Brain pericyte (primary cell): ENCODE measurements around the gene MRPL14.
"Not testable (repeated sequence)": the region's sequence is repeated elsewhere in the genome, so short reads cannot be mapped to it uniquely, and the experiment has no call there.

Source experiments
- DNase-seq: peaks from one replicate; pipeline ENCODE4 v3.0.0-alpha.2; 2012; ENCODE audit warnings: low read depth, low spot score

MRPL14 gene

DNA sequence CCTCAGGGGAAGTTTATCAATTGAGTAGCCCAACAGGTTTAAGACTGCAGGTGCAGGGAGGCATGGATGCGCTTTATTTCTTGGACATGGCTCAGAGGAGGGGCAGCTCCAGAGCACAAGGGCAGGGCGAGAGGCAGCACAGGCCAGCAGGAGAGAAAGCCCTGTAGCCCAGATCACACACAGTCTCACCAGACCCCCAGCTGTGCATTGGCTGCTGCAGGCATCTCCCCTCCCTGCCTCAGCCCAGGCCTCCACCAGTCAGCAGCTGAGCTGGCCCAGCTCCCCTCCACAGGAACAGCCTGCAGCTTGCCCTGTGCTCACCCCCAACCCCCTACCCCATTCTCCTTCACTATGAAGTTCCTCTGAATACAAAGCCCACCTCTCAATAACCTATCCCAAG is 24.7 kb downstream of the MRPL14 start:
- DNase-seq = no peak

DNA sequence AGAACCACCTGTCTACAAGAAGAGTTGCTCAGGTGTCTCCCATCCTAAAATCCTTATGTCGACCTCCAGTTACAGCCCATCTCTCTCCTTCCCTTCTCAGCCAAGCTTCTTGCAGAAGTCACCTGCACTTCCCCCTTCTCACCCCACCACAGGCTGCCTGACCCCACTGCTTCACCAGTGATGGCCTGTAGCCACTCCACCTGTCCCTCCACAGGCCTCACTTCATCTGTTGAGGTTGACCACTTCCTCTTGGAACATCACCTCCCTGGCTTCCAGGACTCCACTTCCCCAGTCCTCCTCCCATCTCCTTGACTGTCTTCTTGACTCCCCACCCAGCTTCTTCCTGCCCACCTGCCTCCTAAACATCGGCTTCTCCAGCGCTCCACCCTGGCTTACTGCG is 25.4 kb downstream of the MRPL14 start:
- DNase-seq = no peak

DNA sequence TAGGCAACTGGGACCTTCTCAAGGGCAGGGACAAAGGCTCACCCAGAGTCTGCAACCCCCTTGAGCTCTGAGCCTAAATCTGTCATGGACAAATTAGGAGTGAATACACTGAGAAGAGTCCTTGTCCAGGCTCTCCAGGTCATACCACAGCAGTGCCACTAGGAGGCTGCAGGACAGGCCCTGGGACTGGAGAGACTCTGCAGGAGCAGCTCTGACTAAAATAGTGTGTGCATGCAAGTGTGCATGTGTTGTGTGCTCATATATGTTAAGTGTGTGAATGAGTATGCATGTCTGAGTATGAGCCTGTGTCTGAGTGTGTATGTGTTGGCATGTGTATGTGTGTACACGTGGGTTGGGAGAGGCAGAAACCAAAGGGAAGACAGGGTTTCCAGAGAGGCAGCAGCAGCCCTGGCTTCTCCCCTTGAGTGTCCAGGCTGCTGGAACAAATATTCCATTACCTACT is 27.1 kb downstream of the MRPL14 start:
- no peak for DNase-seq

DNA sequence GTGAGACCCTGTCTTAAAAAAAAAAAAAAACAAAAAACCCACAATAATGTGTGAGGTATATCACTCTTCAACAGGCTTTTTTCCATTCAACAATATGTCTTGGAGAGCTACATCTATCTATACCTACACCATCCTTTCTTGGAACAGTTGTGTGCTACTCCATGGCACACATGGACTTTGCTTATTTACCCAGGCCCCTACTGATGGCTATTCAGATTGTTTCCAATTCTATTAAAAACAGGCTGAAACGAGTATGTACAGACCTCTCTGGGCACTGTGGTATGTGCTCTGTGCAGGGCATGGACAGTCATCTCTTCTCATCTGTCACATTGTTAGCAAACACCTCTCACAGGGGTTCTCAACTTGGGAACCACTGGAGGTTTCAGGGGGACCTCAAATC is 28.1 kb downstream of the MRPL14 start:
- DNase-seq = no peak

DNA sequence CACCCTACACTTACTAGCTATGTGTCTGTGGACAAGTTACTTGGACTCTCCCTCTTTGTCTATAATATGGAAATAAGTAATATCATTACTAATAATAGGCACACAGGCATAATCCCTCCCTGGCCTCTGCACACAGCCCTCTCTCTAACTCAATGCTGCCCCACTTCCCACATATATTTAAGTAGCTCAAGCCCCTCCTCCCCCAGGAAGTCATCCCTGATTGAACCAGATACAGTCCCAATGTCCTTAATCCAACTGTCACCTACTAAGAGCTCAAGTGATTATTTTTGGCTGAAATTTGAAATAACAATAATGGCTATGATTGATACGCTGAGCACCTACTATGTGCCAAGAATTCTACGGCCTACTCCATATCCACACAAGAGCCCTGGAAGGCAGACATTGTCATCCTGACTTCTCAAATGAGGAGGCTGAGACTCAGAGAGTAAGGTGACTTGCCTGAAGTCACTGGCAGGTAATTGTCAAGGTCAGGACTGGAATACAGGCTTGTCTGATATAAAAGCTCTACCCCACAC is 29.4 kb downstream of the MRPL14 start:
- DNase-seq = no peak

DNA sequence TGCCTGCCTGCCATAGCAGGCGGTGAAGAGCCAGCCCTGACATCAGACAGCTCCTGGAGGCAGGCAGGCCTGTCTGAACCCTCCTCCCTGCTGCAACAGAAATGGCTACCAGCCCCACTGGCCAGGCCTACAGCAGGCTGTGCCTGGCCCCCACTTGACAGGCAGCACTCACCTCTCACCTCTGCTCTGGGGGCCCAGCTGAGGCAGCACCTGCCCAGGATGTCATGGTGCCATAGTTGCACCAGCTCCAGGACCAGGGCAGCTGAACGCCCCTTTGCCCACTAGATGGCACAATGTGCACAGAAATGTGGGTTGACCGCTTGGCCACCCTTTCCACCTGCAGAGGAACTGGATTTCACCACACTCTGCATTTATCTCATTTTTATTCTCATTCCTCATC is 30.6 kb downstream of the MRPL14 start:
- DNase-seq = peak; percentile 18

DNA sequence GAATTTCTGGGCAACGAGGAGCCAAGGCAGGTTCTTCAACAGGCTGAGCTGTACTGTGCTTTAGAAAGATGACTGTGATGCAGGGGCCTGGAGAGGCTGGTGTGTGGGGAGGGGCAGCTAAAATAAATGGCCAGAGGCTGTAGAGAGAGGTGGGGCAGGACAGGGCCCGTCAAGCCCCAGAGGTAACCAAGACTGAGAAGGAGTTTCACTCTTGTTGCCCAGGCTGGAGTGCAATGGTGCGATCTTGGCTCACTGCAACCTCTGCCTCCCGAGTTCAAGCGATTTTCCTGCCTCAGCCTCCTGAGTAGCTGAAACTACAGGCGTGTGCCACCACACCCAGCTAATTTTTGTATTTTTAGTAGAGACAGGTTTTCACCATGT is 32.0 kb downstream of the MRPL14 start:
- DNase-seq = not testable (repeated sequence)

DNA sequence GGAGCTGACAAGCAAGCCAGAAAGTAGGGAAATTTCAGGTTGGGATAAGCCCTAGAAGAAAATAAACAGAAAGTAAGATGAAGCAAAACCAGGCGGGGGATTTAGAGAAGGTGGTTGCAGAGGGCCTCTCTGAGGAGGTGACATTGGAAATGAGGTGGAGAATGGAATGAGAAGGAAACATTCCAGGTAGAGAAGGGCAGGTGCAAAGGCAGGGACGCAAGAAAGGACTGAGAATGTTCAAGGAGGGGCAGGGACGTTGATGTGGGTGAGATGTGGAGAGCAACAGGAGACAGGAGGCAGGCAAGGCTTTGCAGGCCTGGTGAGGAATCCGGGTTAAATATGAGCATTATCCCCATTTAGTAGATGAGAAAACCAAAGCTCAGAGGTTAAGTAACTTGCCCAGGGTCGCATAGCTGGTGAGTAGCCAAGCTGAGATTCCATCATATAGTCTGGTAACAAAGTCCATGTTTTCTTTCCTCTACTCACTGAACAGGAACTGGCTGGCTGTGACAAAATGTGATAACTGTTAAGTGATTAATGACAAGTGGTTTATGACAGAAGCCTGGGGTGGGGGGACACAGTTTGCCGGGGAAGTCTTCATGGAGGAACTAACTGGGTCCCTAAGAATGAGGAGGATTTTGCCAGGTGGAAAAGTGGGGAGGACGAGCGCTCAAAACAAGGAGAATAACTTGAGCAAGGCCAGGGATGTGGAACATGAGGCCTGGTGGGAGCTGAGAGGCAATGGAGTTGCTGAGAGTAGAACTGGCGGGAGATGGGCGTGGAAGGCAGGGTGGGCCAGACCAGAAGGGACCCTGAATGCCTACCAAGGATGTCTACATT is 32.6 kb downstream of the MRPL14 start:
- DNase-seq = no peak

DNA sequence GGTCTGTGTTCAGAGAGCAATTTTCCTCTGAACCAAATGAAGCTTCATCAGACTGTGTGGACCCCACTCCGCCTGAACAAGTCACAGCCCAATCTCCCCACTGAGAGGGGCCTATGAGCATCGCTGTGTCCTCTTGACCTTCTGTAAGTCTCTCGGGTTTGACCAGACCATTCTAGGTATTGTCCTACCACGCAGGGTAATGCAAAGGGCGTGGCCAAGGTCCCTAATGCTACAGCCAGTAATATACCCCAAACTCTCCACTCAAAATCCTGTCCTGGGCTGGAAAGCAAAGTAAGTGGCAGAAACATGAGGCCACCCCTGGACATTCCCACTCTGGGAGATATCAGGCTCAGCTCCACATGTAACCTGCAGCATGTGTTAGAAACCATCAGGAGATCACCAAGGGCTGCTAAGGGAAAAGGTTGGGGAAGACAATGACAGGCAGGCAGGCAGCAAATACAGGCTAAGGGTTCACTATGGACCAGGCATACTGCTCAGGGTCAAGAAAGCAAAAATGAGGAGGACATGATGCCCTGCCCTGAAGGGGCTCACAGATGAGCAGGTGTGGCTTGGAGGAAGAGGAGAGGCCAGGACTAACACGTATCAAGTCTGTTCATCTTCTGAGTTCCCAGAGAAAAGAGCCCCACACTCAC is 33.4 kb downstream of the MRPL14 start:
- no peak for DNase-seq

DNA sequence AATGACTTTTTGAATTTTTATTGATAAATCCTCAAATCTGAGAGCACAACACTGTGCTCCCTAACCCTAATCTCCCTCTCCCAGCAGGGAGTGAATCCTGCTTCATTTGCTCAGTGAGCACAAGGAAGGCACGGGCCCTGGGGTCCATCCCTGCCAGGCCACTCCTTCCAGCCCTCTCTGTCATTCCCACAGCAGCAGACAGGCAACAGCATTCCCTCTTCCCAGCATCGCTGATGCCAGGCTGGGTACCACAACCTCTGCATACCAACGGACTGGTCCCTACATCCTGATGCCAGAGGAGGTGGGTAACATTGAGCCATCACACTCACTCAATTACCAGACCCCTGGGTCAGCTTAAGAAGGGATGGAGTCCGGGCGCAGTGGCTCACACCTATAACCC is 34.2 kb downstream of the MRPL14 start:
- no peak for DNase-seq

DNA sequence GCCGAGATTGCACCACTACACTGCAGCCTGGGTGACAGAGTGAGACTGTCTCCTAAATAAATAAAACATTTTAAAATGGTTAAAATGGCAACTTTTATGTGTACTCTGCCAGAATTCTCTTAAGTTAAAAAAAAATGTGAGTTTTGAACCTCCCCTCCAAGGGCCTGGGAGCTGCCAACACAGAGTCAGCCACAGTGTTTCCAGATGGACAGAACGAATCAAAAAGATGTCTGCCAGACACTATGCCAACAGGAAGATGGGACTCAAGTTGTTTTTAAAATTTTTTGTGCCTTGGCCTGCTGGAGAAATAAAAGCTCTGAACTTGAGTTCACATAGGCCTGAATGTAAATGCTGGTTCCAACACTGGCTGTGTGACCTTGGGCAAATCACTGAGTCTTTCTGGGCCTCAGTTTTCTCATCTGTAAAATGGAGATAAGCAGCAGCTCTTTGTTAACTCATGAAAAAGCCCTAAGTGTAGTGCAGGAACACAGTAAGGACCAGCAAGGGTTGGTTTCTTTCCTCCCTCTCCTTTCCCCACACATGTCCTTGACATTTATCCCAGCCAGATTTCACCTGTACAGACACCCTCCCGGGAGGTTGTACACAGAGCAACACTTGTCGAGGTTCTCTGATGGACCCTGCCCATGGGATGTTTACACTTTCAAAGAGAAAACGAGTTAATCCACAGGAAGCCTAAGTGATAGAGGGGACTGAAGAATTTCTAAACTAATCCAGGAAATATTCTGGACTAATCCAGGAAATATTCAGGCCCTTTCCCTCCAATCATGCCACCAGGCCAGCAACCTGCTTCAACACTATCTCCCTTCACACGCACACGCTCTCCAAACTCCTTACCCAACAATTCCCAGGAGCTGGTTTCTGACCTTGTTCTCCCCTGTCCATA is 35.0 kb downstream of the MRPL14 start:
- DNase-seq = no peak

DNA sequence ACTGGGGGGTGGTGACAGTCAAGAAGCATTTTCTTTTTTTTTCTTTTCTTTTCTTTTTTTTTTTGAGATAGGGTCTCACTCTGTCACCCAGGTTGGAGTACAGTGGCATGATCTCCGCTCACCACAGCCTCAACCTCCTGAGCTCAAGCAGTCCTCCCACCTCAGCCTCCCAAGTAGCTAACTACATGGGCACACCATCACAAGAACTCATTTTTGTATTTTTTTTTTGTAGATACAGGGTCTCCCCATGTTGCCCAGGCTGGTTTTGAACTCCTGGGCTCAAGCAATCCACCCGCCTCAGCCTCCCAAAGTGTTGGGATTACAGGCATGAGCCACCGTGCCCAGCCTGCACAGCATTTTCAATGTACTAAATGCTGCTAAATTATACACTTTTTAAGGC is 35.9 kb downstream of the MRPL14 start:
- DNase-seq = not testable (repeated sequence)

DNA sequence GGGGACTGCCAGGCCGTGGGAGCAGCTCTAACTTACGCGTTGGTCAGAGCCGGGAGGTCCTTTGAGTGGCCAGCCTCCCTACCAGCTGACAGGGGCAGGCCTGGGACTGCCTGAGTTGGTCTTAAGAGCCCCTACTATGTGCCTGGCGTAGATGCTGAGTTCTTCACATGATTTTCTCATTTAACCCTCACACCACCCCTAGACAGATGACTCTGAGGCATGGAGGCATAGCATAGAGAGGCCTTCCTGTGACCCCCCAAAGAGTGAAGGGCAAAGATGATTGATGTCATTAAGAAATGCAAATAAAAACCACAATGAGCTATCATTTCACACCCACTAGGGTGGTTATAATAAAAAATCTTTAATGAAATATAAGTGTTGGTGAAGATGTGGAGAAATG is 36.8 kb downstream of the MRPL14 start:
- no peak for DNase-seq

DNA sequence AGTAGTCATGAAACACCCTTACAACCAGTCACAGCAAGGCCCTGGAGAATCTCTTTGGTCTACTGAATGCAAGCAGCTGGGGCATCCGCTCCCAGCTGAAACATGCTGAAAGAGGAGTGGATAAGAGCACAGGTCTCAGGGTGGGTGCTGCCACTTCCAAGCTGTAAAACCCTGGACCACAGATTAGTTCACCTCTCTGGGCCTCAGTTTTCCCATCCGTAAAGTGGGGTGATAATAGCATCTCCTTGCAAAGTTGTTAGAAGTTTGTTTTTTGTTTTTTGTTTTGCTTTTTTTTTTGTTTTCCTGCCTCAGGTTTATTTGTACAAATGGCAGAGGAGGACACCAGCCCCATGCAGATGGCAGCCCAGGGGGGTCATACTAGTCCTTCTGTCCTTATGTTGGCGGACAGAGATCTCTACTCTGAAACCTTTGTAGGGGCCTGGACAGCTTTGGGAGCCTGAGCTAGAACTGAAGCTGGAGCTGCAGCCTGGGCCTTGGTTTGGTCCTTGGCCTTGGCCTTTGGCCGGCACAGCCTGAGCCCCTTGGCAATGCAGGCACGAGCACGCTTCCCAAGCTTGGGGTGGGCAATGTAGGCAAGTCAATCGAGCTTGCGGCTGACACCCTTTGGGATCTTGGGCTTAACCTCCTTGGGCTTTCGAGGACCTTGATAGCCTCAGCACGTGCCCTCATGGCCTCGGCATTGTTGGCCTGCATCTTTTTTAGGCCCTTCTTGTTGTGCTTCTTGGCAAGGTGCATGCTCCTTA is 38.2 kb downstream of the MRPL14 start:
- no peak for DNase-seq

DNA sequence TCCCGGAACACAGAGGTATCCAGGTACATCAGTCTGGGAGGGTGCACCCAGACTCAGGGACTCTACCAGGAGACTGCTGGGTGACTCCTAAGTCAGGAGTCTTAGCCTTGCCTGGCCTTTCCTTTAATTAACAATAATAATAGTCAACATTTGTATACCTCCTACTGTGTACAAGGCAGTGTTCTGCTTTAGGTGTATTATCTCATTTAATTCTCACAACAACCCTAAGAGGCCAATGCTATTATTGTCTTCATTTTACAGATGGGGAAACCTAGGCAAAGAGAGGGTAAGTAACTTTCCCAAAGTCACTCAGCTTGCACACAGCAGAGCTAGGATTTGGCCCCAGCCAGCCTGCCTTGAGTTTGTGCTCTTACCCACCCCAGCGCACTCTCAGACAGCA is 39.6 kb downstream of the MRPL14 start:
- no peak for DNase-seq

DNA sequence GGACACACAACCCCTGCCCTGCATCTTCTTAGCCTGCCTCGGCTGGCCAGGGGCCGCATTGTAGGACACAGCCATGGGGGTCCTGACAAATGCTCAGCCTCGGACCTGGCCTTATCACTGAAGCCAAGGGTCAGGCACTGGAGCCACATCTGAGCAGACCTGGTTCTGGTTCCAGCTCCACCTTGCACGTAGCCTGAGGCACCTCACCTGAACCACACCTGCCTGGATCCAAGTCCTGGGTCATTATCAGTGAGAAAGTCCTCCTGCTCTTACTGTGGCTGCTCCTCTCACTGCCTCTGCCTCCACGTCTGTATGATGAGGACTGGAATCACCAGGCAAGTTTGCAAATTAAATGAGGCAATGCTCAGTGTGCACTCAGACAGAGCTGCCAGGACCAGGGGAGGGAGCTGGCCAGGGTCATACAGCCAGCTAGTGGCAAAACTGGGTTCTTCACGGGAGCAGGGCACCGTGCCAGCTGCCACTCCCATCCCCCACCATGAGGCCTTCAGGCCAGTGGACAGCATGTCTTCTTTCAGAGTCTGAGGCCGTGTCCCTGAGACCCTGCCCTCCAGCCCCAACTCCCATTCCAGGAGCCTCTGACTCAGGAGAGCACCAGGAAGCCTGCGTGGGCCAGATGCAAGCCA is 40.2 kb downstream of the MRPL14 start:
- DNase-seq = no peak

DNA sequence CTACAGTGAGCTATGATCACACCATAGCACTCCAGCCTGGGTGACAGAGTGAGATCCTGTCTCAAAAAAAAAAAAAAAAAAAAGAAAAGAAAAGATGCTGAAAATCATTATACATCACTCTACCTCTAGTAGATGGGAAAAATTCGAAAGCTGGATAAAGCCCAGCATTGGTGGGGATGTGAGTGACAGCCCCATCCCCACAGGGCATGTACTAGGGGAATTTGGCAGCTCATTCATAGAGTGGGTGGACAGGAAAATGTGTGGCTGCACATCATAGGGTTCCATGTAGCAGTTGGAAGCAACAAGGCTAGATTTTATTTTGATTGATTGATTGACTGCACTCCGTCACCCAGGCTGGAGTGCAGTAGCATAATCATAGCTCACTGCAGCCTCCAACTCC is 42.0 kb downstream of the MRPL14 start:
- DNase-seq = no peak

DNA sequence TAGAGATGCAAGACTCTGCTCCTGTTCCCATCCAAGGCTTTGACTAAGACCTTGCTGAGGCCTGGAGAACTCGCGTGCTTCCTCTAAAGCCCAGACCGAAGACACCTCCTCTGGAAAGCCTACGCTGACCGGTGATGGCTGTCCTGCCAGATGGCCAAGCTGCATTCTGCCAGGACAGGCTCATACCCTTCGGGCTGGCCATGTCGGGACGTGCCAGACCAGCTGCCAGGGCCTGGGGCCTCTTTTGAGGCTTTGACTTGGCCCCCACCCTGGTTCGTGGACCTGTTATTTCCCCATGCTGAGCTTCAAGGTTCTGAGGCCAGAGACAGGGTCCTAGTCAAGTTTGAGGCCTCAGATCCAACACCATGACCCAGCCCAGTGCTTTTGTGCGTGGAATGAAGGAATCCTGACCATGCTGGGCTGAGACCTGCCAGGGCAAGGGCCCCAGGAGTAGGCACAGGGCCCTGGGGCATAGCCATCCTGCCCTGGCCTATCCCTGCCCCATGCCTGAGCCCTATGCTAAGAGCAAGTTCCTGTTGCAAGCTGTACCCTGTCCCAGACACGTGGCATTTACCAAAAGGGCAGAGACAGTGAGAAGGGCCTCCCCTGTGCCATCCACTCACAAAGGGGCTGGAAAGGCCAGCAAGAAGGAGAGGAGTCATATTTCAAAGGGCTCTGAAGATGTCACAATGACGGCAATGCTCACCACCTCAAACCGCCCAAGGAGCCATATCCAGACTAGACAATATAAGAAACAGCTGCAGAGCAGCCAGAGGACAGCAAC is 42.8 kb downstream of the MRPL14 start:
- peak; percentile 34 for DNase-seq

DNA sequence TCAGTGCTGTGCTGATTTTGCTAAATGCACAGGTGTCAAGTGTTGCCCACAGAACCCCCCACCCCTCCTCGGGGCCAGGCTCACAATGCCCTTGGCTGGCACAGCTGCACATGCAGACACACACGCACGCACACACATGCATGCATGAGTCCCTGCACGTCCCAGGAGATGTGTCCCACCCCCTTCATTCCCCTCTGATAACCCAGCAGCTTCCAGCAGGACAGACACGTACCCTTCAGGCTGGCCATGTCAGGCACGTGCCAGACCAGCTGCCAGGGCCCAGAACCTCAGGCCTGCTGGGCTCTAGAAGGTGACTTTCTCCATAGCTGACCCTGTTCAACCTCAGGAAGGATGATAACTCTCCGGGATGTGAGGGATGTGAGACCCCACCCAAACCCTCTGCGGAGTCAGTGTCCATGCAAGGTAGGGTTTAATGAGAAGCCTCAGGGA is 44.4 kb downstream of the MRPL14 start:
- DNase-seq = no peak

DNA sequence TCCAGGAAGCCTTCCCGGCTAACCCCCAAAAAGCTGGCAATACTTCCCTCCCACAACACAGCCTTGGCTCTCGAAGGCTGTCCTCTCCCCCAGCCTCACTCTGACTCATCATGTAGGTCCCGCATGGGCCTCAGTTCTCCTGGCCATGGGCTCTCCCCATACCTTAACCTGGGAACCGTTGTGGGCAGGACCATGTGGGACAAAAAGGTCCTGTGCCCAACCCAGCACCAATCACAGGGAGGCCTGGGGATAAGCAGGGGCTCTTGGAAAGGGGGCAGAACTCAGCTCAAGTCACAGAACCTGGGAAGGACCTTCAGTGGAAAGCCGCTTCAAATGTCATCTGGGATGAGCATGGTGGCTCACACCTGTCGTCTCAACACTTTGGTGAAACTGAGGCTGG is 45.5 kb downstream of the MRPL14 start:
- DNase-seq = no peak
